HFFc6 (cell line): Measurements from ENCODE around the gene ATXN7L1. TPM values are rescaled to one million over a fixed set of nuclear protein-coding genes. Genes with fewer than 3 reads are reported as not detected.

ENCODE experiments used
- DNase-seq: peaks from one replicate; pipeline ENCODE4 v3.0.0-alpha.2; 2018
- H3K27ac Mint-ChIP-seq: 2 replicates; pipeline ENCODE4 v1.8.0; 2020; ENCODE audit warnings: mild to moderate bottlenecking, mixed read lengths
- H3K27me3 Mint-ChIP-seq: 2 replicates; pipeline ENCODE4 v1.8.0; 2021; ENCODE audit warnings: mild to moderate bottlenecking, moderate library complexity, mixed read lengths; ENCODE audit not compliant: insufficient read depth
- H3K36me3 Mint-ChIP-seq: 2 replicates; pipeline ENCODE4 v1.8.0; 2021; ENCODE audit warnings: low read depth, mixed read lengths
- H3K4me1 Mint-ChIP-seq: 2 replicates; pipeline ENCODE4 v1.8.0; 2020; ENCODE audit warnings: low read depth, mixed read lengths
- H3K4me3 Mint-ChIP-seq: 2 replicates; pipeline ENCODE4 v1.8.0; 2020; ENCODE audit warnings: mild to moderate bottlenecking, moderate library complexity, mixed read lengths
- H3K9me3 Mint-ChIP-seq: 2 replicates; pipeline ENCODE4 v1.8.0; 2020; ENCODE audit warnings: mild to moderate bottlenecking, mixed read lengths
- CTCF ChIP-seq: fragments of 200-600 bp; sonication (generic); IDR thresholded peaks from 2 replicates; pipeline ENCODE4 v1.5.0; 2021; ENCODE audit warnings: antibody characterized with exemption, mild to moderate bottlenecking
- total RNA-seq, 6 experiments: library from RNA; stranded (reverse); fragmentation: NEBNext Ultra II Directional; extraction: Animal tissue kit (Norgen Biotek cat#: 25700); gene quantifications; 2 replicates in 1 of 6; 3 replicates in 5 of 6; pipeline ENCODE4 v1.2.3, GENCODE V29; 2021

ATXN7L1 gene
- total RNA-seq, 6 experiments from 2014 or later, result 8.4 to 11.4 (median 9.8) TPM

- no peak for TF ChIP-seq CTCF
- Mint-ChIP-seq H3K4me3 (no peak overlapping the region), H3K27ac (no peak overlapping the region), H3K4me1 (peaks cover 59% of the 10 kb centered on the region), H3K9me3 (no peaks in the 10 kb centered on the region), H3K27me3 (peaks cover 2% of the 10 kb centered on the region), H3K36me3 (peaks cover 24% of the 10 kb centered on the region)
- no peak for DNase-seq
These were observed 53.6 kb downstream of the ATXN7L1 start for GRCh38 chr7:105822806-105823205.

GRCh38 chr7:105821527-105821926 is 54.9 kb downstream of the ATXN7L1 start:
- Mint-ChIP-seq H3K27ac (no peak overlapping the region), H3K27me3 (peaks cover 2% of the 10 kb centered on the region), H3K9me3 (no peaks in the 10 kb centered on the region), H3K4me3 (no peak overlapping the region), H3K4me1 (peaks cover 57% of the 10 kb centered on the region), H3K36me3 (peaks cover 20% of the 10 kb centered on the region)
- no peak for TF ChIP-seq CTCF
- DNase-seq, result no peak

GRCh38 chr7:105820363-105821066 is 55.9 kb downstream of the ATXN7L1 start:
- no peak for DNase-seq
- H3K27me3 Mint-ChIP-seq, result peaks cover 2% of the 10 kb centered on the region
- H3K9me3 Mint-ChIP-seq, result no peaks in the 10 kb centered on the region
- H3K4me3 Mint-ChIP-seq, result no peak overlapping the region
- no peak for TF ChIP-seq CTCF
- peaks cover 19% of the 10 kb centered on the region for H3K36me3 Mint-ChIP-seq
- no peak overlapping the region for H3K27ac Mint-ChIP-seq
- H3K4me1 Mint-ChIP-seq, result peaks cover 57% of the 10 kb centered on the region

- no peak overlapping the region for H3K27ac Mint-ChIP-seq
- DNase-seq, result no peak
- H3K36me3 Mint-ChIP-seq, result peaks cover 11% of the 10 kb centered on the region
- no peak overlapping the region for H3K4me3 Mint-ChIP-seq
- H3K27me3 Mint-ChIP-seq, result peaks cover 2% of the 10 kb centered on the region
- H3K9me3 Mint-ChIP-seq, result no peaks in the 10 kb centered on the region
- no peak for TF ChIP-seq CTCF
- H3K4me1 Mint-ChIP-seq, result peaks cover 57% of the 10 kb centered on the region
These were observed 56.8 kb downstream of the ATXN7L1 start for GRCh38 chr7:105819559-105819958.

- H3K4me3 Mint-ChIP-seq, result no peak overlapping the region
- peaks cover 2% of the 10 kb centered on the region; the same call in 1 of the 2 replicates for H3K27me3 Mint-ChIP-seq
- H3K9me3 Mint-ChIP-seq, result no peaks in the 10 kb centered on the region
- peaks cover 40% of the 10 kb centered on the region for H3K4me1 Mint-ChIP-seq
- no peak for DNase-seq
- peaks cover 7% of the 10 kb centered on the region; the same call in 1 of the 2 replicates for H3K36me3 Mint-ChIP-seq
- no peak for TF ChIP-seq CTCF
- no peak overlapping the region for H3K27ac Mint-ChIP-seq
These were observed 59.3 kb downstream of the ATXN7L1 start for GRCh38 chr7:105816954-105817615.
